Measurements from ENCODE around the gene EPGN.

The EPGN gene

DNA sequence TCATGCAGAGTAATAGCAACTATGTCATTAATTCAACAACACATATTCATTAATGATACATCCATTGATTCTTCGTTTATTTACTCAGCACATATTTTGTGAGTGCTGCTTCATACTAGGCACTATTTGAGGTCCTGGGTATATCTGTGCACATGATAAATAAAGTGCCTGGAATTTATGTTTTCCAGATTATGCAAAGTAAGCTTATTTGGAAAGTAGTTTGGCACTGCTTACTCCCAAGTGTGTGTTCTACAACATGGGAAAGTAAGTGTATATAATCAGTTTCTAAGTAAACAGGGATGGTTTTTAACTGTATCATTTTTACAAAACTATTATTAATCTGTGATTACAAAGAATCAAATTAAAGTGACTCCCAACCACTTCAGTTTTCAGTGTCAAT lies 16.8 kb upstream of the EPGN start:
- no peak for DNase-seq (ENCODE audit: low spot score)
- Mint-ChIP-seq H3K4me3 (no peak overlapping the region), H3K27ac (no peak overlapping the region), H3K36me3 (ENCODE audit: low read depth) (no peaks in the 10 kb centered on the region), H3K9me3 (no peaks in the 10 kb centered on the region), H3K4me1 (ENCODE audit: low read depth) (no peaks in the 10 kb centered on the region), H3K27me3 (ENCODE audit: low read depth) (no peaks in the 10 kb centered on the region)

DNA sequence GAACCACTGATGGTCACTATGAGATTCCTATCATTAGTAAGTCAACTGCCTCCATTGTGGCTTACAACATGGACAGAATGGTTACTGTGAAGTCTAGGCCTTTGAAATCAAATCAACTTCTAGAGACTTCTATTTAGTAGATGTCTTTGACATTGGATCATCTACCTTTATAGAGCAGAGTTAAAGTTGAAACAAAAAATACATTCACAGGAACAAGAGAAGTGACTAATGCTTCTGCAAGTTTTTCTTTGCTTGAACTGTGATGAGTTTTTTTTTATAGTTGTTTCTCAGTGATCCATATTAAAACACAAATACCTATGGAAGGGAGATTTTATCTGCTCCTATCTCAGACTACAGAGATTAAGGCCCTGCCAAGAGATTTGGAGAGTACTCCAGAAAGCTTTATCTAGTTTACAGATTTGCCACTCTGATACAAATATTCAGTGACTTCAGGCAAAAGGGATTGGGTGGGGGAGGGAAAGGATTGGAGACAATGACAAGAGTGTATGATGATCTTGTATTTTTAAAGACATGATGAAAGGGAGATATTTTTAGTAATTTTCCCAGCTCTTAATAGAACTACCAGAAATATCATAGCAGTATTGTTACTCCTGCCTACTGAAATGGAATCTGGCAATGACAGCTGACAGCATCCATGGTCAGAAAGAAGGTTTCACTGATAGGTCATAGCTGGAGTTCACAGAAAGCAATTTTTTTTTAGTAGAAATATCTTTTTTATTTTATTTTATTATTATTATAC lies 16.0 kb upstream of the EPGN start:
- Mint-ChIP-seq H3K4me1 (ENCODE audit: low read depth) (no peaks in the 10 kb centered on the region), H3K27me3 (ENCODE audit: low read depth) (no peaks in the 10 kb centered on the region), H3K4me3 (no peak overlapping the region), H3K27ac (no peak overlapping the region), H3K9me3 (no peaks in the 10 kb centered on the region), H3K36me3 (ENCODE audit: low read depth) (no peaks in the 10 kb centered on the region)
- no peak for DNase-seq (ENCODE audit: low spot score)

DNA sequence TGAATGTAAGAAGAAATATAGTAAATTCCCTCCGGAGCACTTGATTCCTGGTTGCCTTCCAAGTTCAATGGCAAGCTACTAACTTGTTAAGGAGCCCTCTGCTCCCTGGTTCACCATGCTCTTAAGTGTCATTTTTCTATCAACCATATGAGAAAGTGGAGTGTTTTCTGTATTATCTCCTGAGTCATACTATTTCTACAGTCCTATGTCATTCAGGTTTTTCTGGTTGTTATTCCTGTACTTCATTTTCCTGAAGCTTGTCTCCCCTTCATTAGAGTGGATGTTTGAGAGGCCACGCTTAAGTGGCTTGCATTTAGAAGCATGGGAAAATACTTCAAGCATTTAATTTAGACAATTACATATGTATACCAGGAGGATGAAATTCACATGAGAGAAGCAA lies 14.7 kb upstream of the EPGN start:
- no peak for DNase-seq (ENCODE audit: low spot score)
- Mint-ChIP-seq H3K4me3 (no peak overlapping the region), H3K36me3 (ENCODE audit: low read depth) (no peaks in the 10 kb centered on the region), H3K9me3 (no peaks in the 10 kb centered on the region), H3K27me3 (ENCODE audit: low read depth) (no peaks in the 10 kb centered on the region), H3K27ac (no peak overlapping the region), H3K4me1 (ENCODE audit: low read depth) (no peaks in the 10 kb centered on the region)

DNA sequence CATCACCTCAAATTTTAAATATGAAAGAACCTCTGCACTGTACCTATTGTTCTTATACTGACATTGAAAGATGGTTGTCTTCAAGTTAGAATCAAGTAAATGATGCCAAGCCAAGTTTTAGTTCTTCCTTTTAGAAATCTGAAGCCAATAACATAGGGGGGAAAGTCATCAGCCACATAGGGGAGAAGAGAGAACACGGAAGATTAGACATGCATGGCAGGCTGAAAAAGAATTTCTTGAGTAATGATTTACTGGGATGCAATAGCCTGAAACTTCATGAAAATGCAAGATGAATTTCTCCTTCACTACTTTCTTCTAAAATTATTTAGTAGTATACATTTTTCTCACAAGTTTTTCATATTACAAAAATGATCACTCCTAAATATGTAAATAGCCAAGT lies 13.6 kb upstream of the EPGN start:
- no peaks in the 10 kb centered on the region for H3K9me3 Mint-ChIP-seq

DNA sequence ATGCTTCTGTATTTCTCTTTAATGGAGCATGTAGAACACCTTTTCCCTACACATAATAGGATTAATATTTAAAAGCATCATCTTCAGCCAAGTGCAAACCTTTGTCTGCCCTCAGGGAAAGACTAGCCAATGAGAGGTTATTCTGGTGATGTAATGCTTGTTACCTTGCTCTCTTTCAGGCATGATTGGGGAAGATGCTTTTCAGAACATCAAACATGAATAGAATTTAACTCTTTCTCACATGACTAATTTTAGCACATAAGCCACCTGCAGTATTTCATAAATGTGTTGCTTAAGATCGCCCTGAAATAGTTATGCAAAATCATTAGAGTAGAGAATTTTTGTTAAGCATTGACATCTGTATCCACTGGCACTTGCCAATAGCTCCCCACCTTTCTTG lies 10.7 kb upstream of the EPGN start:
- H3K4me3 Mint-ChIP-seq = no peak overlapping the region
- H3K27me3 Mint-ChIP-seq (ENCODE audit: low read depth) = no peaks in the 10 kb centered on the region
- H3K27ac Mint-ChIP-seq = no peak overlapping the region
- H3K36me3 Mint-ChIP-seq (ENCODE audit: low read depth) = no peaks in the 10 kb centered on the region
- DNase-seq (ENCODE audit: low spot score) = no peak
- H3K9me3 Mint-ChIP-seq = no peaks in the 10 kb centered on the region
- no peaks in the 10 kb centered on the region for H3K4me1 Mint-ChIP-seq (ENCODE audit: low read depth)

More for the DNA sequence above, 13.6 kb upstream of the EPGN start:
- Mint-ChIP-seq H3K27ac (no peak overlapping the region), H3K4me1 (ENCODE audit: low read depth) (no peaks in the 10 kb centered on the region), H3K27me3 (ENCODE audit: low read depth) (no peaks in the 10 kb centered on the region), H3K4me3 (no peak overlapping the region), H3K36me3 (ENCODE audit: low read depth) (no peaks in the 10 kb centered on the region)
- no peak for DNase-seq (ENCODE audit: low spot score)

DNA sequence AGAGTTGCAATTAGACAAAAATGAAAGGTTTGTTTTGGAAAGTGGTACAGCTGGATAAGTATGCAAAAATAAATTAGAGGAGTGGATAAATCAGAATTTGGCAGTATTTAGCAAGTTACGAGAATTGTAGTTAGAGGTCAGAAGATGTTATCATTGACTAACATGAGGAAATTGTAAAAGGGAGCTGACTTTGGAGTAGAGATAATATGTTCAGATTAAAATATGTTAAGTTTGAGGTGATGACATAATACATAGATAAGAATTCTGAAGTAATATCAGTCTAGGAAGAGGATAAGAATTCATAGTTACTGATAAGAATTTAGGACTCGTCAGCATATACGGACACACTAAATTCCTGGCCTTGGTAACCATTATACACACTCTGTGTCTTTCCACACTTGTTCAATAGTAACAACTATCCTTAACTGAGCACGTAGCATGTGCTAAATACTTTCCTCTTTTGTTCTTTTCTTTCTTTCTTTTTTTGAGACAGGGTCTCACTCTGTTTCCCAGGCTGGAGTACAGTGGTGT lies 4.1 kb upstream of the EPGN start:
- no peaks in the 10 kb centered on the region for H3K36me3 Mint-ChIP-seq (ENCODE audit: low read depth)
- H3K4me3 Mint-ChIP-seq = no peak overlapping the region
- H3K4me1 Mint-ChIP-seq (ENCODE audit: low read depth) = peaks cover 7% of the 10 kb centered on the region
- H3K27ac Mint-ChIP-seq = no peak overlapping the region
- H3K9me3 Mint-ChIP-seq = no peaks in the 10 kb centered on the region
- H3K27me3 Mint-ChIP-seq (ENCODE audit: low read depth) = no peaks in the 10 kb centered on the region
- no peak for DNase-seq (ENCODE audit: low spot score)

DNA sequence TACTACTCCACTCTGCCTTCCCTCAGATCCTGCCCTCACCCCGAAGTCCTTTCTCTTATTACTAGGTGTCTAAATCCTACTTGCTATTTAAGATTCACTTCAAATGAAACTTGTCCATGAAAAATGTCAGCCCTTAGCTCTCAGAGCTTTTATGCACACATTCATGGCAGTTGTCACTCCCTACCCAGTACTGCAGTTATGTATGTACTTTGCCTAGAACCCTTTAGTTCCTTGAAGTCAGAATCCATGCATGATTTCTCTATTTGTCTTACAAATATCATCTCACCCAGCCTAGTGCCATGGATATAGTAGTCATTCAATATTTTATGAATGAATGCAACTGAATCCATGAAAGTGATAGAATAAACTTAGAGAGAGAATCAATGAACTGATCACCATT lies 3.3 kb upstream of the EPGN start:
- no peak overlapping the region for H3K27ac Mint-ChIP-seq
- no peaks in the 10 kb centered on the region for H3K36me3 Mint-ChIP-seq (ENCODE audit: low read depth)
- H3K4me1 Mint-ChIP-seq (ENCODE audit: low read depth) = peaks cover 13% of the 10 kb centered on the region
- H3K4me3 Mint-ChIP-seq = no peak overlapping the region
- DNase-seq (ENCODE audit: low spot score) = no peak
- H3K27me3 Mint-ChIP-seq (ENCODE audit: low read depth) = no peaks in the 10 kb centered on the region
- H3K9me3 Mint-ChIP-seq = no peaks in the 10 kb centered on the region

DNA sequence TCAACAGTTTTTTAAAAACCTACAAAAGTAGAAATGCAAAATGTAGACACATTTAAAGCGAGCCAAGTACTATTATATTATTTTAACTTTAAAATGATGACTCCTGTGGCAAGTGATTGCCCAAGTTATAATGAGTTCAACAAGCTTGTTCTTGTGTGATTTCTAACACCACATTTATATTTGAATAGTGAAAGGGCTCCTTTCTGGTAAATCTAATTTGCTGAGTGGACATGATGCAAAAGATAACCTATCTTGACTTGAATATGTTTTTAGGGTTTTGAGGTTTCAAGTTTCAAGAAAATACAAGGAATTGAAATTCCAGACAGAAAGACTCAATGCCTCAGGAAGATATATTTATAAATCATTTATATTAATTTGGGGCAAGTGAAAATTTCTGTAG lies 1.1 kb upstream of the EPGN start:
- Mint-ChIP-seq H3K4me1 (ENCODE audit: low read depth) (peaks cover 15% of the 10 kb centered on the region), H3K27ac (no peak overlapping the region), H3K9me3 (no peaks in the 10 kb centered on the region), H3K27me3 (ENCODE audit: low read depth) (no peaks in the 10 kb centered on the region), H3K4me3 (no peak overlapping the region), H3K36me3 (ENCODE audit: low read depth) (no peaks in the 10 kb centered on the region)
- no peak for DNase-seq (ENCODE audit: low spot score)

DNA sequence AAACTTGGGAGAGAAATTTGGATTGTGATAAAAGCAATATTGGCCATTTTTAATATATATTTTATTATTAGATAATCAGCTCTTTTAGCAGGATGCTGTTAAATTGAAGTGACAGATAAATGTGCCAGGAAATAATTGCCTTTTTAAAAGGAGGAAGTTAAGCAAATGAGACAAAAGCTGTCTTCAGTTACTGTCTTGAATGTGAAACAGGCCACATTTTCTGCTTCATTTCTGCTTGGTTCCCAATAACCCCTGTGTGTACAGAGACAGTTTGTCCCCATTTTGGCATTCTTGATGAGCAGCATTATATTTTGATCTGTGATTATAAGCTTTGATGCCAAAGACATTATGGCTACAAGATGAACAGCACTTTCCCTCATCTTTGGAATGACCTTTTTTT lies 953 bp downstream of the EPGN start:
- H3K27me3 Mint-ChIP-seq (ENCODE audit: low read depth) = no peaks in the 10 kb centered on the region
- H3K36me3 Mint-ChIP-seq (ENCODE audit: low read depth) = no peaks in the 10 kb centered on the region
- H3K9me3 Mint-ChIP-seq = no peaks in the 10 kb centered on the region
- no peak overlapping the region for H3K27ac Mint-ChIP-seq
- no peak for DNase-seq (ENCODE audit: low spot score)
- H3K4me1 Mint-ChIP-seq (ENCODE audit: low read depth) = peaks cover 15% of the 10 kb centered on the region
- no peak overlapping the region for H3K4me3 Mint-ChIP-seq

DNA sequence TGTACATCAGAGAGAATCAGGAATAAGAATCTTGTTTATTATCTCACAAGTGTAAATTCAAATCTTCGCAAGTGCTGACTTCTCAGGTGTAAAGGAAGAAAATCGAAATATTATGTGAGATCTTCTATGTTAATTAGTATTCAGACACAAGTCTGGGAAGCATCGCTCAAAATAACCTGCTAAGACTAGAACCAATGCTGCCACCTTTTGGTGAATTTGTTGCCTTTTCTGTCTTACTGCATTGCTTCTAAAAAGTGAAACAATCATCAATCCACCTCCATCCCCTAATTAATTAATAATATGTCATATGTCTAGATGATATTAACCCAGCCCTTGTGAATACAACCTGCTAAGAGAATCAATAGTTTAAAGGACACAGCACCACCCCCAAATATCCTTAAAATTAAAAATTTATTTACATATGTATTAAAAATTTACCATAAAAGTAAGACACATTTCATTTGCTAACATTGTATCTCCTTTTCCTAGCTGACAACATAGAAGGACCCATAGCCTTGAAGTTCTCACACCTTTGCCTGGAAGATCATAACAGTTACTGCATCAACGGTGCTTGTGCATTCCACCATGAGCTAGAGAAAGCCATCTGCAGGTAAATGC lies 3.5 kb downstream of the EPGN start:
- H3K27me3 Mint-ChIP-seq (ENCODE audit: low read depth) = no peaks in the 10 kb centered on the region

DNA sequence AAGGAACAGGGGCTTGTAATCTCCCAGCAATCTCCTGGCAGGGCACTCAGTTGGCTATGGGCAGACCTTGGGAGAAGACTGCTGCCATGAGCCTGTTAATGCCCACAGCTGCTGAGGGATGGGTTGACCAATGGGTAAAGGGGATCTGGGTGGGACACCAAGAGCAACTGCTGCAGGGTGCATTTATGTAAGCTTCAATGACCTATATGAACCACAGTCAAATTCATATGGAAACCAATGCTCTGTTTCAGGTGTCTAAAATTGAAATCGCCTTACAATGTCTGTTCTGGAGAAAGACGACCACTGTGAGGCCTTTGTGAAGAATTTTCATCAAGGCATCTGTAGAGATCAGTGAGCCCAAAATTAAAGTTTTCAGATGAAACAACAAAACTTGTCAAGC lies 6.1 kb downstream of the EPGN start:
- H3K9me3 Mint-ChIP-seq = no peaks in the 10 kb centered on the region
- H3K27me3 Mint-ChIP-seq (ENCODE audit: low read depth) = no peaks in the 10 kb centered on the region
- no peak for DNase-seq (ENCODE audit: low spot score)
- no peak overlapping the region for H3K4me3 Mint-ChIP-seq
- H3K4me1 Mint-ChIP-seq (ENCODE audit: low read depth) = peaks cover 7% of the 10 kb centered on the region
- no peaks in the 10 kb centered on the region for H3K36me3 Mint-ChIP-seq (ENCODE audit: low read depth)
- no peak overlapping the region for H3K27ac Mint-ChIP-seq

More for the DNA sequence above, 3.5 kb downstream of the EPGN start:
- H3K4me1 Mint-ChIP-seq (ENCODE audit: low read depth) = peaks cover 15% of the 10 kb centered on the region
- DNase-seq (ENCODE audit: low spot score) = peak; percentile 6
- no peaks in the 10 kb centered on the region for H3K36me3 Mint-ChIP-seq (ENCODE audit: low read depth)
- H3K27ac Mint-ChIP-seq = no peak overlapping the region
- no peaks in the 10 kb centered on the region for H3K9me3 Mint-ChIP-seq
- H3K4me3 Mint-ChIP-seq = no peak overlapping the region

DNA sequence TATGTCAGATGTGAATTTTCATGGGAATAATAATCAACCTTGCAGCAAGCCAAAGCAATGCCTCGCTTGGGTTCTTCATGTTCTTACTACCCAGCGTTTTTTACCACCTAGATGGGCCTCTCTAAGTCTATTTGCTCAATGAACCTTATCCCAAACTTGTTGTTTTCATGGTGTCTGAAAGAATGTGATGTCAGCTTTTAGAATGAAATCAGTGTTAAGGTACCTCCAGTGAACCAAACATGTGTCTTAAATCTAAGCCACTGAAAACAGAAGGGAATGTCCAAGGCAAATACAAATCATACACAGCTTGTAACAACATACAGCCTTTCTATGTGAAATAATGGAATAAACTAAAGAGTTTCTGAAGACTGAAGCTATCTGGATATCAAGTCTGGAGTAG lies 6.7 kb downstream of the EPGN start:
- no peak overlapping the region for H3K4me3 Mint-ChIP-seq

DNA sequence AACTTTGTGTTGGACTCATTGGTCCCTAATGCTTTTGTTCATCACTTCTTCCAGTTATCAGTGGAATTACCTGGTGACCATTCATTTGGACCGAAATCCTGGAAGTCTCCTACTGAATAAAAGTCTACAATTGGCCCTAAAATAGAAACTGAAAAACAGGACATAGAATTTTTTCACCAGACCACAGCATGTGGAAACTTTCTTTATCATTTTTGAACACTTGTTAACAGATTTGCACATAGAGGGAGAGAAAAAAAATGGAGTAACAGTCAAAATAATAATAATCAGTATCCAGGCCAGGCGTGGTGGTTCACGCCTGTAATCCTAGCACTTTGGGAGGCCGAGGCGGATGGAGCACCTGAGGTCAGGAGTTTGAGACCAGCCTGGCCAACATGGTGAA lies 7.1 kb downstream of the EPGN start:
- H3K36me3 Mint-ChIP-seq (ENCODE audit: low read depth) = no peaks in the 10 kb centered on the region
- no peaks in the 10 kb centered on the region for H3K9me3 Mint-ChIP-seq
- no peaks in the 10 kb centered on the region for H3K27me3 Mint-ChIP-seq (ENCODE audit: low read depth)
- no peak overlapping the region for H3K4me3 Mint-ChIP-seq
- H3K4me1 Mint-ChIP-seq (ENCODE audit: low read depth) = peaks cover 2% of the 10 kb centered on the region
- no peak for DNase-seq (ENCODE audit: low spot score)
- H3K27ac Mint-ChIP-seq = no peak overlapping the region

More for the DNA sequence above, 6.7 kb downstream of the EPGN start:
- H3K27ac Mint-ChIP-seq = no peak overlapping the region
- no peaks in the 10 kb centered on the region for H3K36me3 Mint-ChIP-seq (ENCODE audit: low read depth)
- H3K9me3 Mint-ChIP-seq = no peaks in the 10 kb centered on the region
- no peak for DNase-seq (ENCODE audit: low spot score)
- H3K27me3 Mint-ChIP-seq (ENCODE audit: low read depth) = no peaks in the 10 kb centered on the region
- peaks cover 2% of the 10 kb centered on the region for H3K4me1 Mint-ChIP-seq (ENCODE audit: low read depth)

DNA sequence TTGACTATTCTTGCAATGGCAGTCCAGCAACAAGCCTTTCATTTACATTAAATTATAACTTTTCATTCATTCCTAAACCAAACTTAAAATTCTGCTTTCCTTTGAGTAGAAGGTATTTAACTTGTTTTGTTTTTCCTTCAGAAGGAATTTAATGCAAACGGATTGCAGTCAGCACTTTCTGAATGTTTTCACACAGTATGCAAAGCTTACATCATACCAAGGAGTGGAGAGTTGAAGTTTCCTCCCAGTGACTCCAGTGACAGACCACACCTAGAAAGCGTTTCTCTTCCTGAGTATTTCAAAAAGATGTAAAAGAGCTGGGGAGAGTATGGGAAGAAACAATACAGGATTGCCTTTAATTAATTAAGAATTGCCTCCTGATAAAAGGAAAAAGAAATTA lies 8.1 kb downstream of the EPGN start:
- H3K4me3 Mint-ChIP-seq = no peak overlapping the region

More for the DNA sequence above, 8.1 kb downstream of the EPGN start:
- H3K27me3 Mint-ChIP-seq (ENCODE audit: low read depth) = peaks cover 6% of the 10 kb centered on the region
- H3K27ac Mint-ChIP-seq = no peak overlapping the region
- no peaks in the 10 kb centered on the region for H3K9me3 Mint-ChIP-seq
- H3K36me3 Mint-ChIP-seq (ENCODE audit: low read depth) = no peaks in the 10 kb centered on the region
- peaks cover 2% of the 10 kb centered on the region for H3K4me1 Mint-ChIP-seq (ENCODE audit: low read depth)
- no peak for DNase-seq (ENCODE audit: low spot score)
